GM23248 (cell line): ENCODE results near the gene PTK7.

Experiments used
- EZH2 ChIP-seq: fragments of 200-600 bp; sonication (generic); IDR thresholded peaks from 2 replicates; pipeline ENCODE4 v1.6.1; 2018; ENCODE audit warnings: antibody characterized with exemption, mild to moderate bottlenecking; ENCODE audit not compliant: insufficient read depth, poor library complexity, severe bottlenecking
- EZH2phosphoT487 ChIP-seq: fragments of 200-600 bp; sonication (generic); IDR thresholded peaks from 2 replicates; pipeline ENCODE4 v1.6.1; 2018; ENCODE audit warnings: antibody characterized with exemption, moderate library complexity, mild to moderate bottlenecking, low read depth; ENCODE audit not compliant: insufficient read depth

DNA sequence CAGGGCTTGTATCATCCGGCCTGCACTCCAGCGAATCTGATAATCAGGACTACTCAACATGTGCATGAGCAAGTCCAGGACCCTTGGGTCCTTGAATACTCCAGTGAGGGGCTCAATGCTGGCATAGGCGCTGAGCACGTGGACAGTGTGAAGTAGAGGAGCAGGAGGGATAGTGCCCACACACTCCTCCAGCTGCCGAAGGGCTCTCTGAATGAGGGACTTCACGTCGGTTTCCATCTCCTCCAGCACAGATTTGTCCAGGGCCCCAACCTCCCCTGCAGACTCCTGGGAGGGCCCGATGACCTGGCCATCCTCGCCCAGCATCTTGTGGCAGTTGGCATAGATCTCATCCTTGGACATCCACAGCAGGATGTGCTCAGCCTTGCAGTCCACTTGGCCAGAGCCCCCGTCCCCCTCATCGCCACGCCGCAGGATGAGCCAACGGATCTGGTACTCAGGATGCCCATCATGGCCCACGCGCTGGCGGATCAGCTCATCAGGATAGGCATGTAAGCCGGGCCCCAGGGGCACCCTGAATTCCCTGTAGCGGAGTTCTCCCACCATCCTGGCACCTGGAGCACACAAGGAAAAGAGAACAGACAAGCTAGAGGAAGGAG is 23.8 kb upstream of the PTK7 start:
- no peak for TF ChIP-seq EZH2phosphoT487
- TF ChIP-seq EZH2, result no peak
